WTC11 (cell line): ENCODE measurements around the gene C10orf105. TPM values are rescaled to one million over a fixed set of nuclear protein-coding genes. Genes with fewer than 3 reads are reported as not detected.

Experiments used
- ATAC-seq: fragments of 200-7000 bp; cut with Tn5 transposase; 2 replicates; pipeline ENCODE4 v1.10.0; 2021; ENCODE audit warnings: mild to moderate bottlenecking, moderate library complexity
- CTCF ChIA-PET: fragments of 300-600 bp; sonication (Branson Sonifier 250); formaldehyde crosslinking; loops from one replicate; lab custom pipeline; 2021; ENCODE audit warnings: antibody characterized with exemption; lab: Charles Lee
- POLR2A ChIA-PET: fragments of 350-600 bp; sonication (Branson Sonifier 250); formaldehyde crosslinking; loops from one replicate; lab custom pipeline; 2021; ENCODE audit warnings: antibody characterized with exemption; lab: Charles Lee
- DNase-seq: peaks from one replicate; pipeline ENCODE4 v3.0.0; 2021; ENCODE audit warnings: low spot score
- H3K27ac Mint-ChIP-seq: 2 replicates; pipeline ENCODE4 v1.8.0; 2021; ENCODE audit warnings: mixed read lengths
- H3K27me3 Mint-ChIP-seq: 2 replicates; pipeline ENCODE4 v1.8.0; 2021; ENCODE audit warnings: low read depth, mild to moderate bottlenecking, moderate library complexity, mixed read lengths
- H3K36me3 Mint-ChIP-seq: 2 replicates; pipeline ENCODE4 v1.8.0; 2021; ENCODE audit warnings: mixed read lengths
- H3K4me1 Mint-ChIP-seq: 2 replicates; pipeline ENCODE4 v1.8.0; 2022; ENCODE audit warnings: mixed read lengths
- H3K4me3 Mint-ChIP-seq: 2 replicates; pipeline ENCODE4 v1.8.0; 2021; ENCODE audit warnings: mild to moderate bottlenecking, moderate library complexity, mixed read lengths
- H3K9me3 Mint-ChIP-seq: 2 replicates; pipeline ENCODE4 v1.8.0; 2021; ENCODE audit warnings: mixed read lengths
- CTCF ChIP-seq: fragments of 200-600 bp; IDR thresholded peaks from 2 replicates; pipeline ENCODE4 v1.8.0; 2022; ENCODE audit warnings: antibody characterized with exemption
- ELF4 ChIP-seq: sonication (generic); formaldehyde crosslinking; IDR thresholded peaks from 2 replicates; pipeline ENCODE4 v1.8.1; 2022; ENCODE audit warnings: low read depth, mild to moderate bottlenecking, moderate library complexity, missing genetic modification reagents
- ERG ChIP-seq: fragments of 250-450 bp; sonication (Bioruptor Pico); IDR thresholded peaks from 2 replicates; pipeline ENCODE4 v1.8.0; 2021; ENCODE audit warnings: mild to moderate bottlenecking
- ETV6 ChIP-seq: sonication (generic); formaldehyde crosslinking; IDR thresholded peaks from 2 replicates; pipeline ENCODE4 v1.8.1; 2022; ENCODE audit warnings: mild to moderate bottlenecking, missing genetic modification reagents
- HMGA2 ChIP-seq: fragments of 250-450 bp; sonication (Bioruptor Pico); IDR thresholded peaks from 2 replicates; pipeline ENCODE4 v1.4.0; 2021; ENCODE audit warnings: mild to moderate bottlenecking, moderate library complexity
- JAZF1 ChIP-seq: fragments of 250-450 bp; sonication (Bioruptor Pico); IDR thresholded peaks from 2 replicates; pipeline ENCODE4 v1.9.0; 2021; ENCODE audit warnings: moderate library complexity, mild to moderate bottlenecking, inconsistent platforms
- JUN ChIP-seq: sonication (generic); formaldehyde crosslinking; IDR thresholded peaks from 2 replicates; pipeline ENCODE4 v1.8.0; 2023; ENCODE audit warnings: mild to moderate bottlenecking, missing genetic modification reagents
- NFE2L1 ChIP-seq: sonication (generic); formaldehyde crosslinking; IDR thresholded peaks from 2 replicates; pipeline ENCODE4 v1.8.1; 2023; ENCODE audit warnings: missing genetic modification reagents
- RELA ChIP-seq: sonication (generic); formaldehyde crosslinking; IDR thresholded peaks from 2 replicates; pipeline ENCODE4 v1.8.1; 2022; ENCODE audit warnings: missing genetic modification reagents, mild to moderate bottlenecking, borderline replicate concordance
- RORB ChIP-seq: fragments of 250-450 bp; sonication (Bioruptor Pico); IDR thresholded peaks from 2 replicates; pipeline ENCODE4 v1.9.0; 2021; ENCODE audit warnings: mild to moderate bottlenecking
- SP1 ChIP-seq: sonication (generic); formaldehyde crosslinking; conservative IDR thresholded peaks from 2 replicates; pipeline ENCODE4 v1.8.1; 2022; ENCODE audit warnings: missing genetic modification reagents
- ZBTB21 ChIP-seq: sonication (generic); formaldehyde crosslinking; IDR thresholded peaks from 2 replicates; pipeline ENCODE4 v1.8.1; 2023; ENCODE audit warnings: mild to moderate bottlenecking, missing genetic modification reagents, borderline replicate concordance
- ZBTB43 ChIP-seq: sonication (generic); formaldehyde crosslinking; IDR thresholded peaks from 2 replicates; pipeline ENCODE4 v1.8.1; 2023; ENCODE audit warnings: mild to moderate bottlenecking, missing genetic modification reagents
- ZNF121 ChIP-seq: sonication (generic); formaldehyde crosslinking; IDR thresholded peaks from 2 replicates; pipeline ENCODE4 v1.8.0; 2023; ENCODE audit warnings: missing genetic modification reagents
- ZNF232 ChIP-seq: sonication (generic); formaldehyde crosslinking; IDR thresholded peaks from 2 replicates; pipeline ENCODE4 v1.8.0; 2022; ENCODE audit warnings: mild to moderate bottlenecking, missing genetic modification reagents
- ZNF423 ChIP-seq: fragments of 250-450 bp; sonication (Bioruptor Pico); IDR thresholded peaks from 2 replicates; pipeline ENCODE4 v2.1.2; 2022; ENCODE audit warnings: mild to moderate bottlenecking, moderate library complexity
- total RNA-seq: library from RNA; stranded (reverse); gene quantifications from 3 replicates; pipeline ENCODE4 v1.2.3, GENCODE V29; 2021
- TF ChIP-seq, protein P1 (sequence below): sonication (generic); formaldehyde crosslinking; IDR thresholded peaks from 2 replicates; pipeline ENCODE4 v1.8.1; 2023; ENCODE audit warnings: mild to moderate bottlenecking, moderate library complexity, missing genetic modification reagents
- TF ChIP-seq, protein P2 (sequence below): sonication (generic); formaldehyde crosslinking; conservative IDR thresholded peaks from 2 replicates; pipeline ENCODE4 v1.8.1; 2022; ENCODE audit warnings: mild to moderate bottlenecking, missing genetic modification reagents
- TF ChIP-seq, protein P3 (sequence below): sonication (generic); formaldehyde crosslinking; IDR thresholded peaks from 2 replicates; pipeline ENCODE4 v1.8.0; 2022; ENCODE audit warnings: missing genetic modification reagents

C10orf105 gene
- total RNA-seq, 1 experiment from 2014 or later, result 0.48 TPM

- Mint-ChIP-seq H3K4me3 (no peak overlapping the region), H3K27me3 (no peaks in the 10 kb centered on the region), H3K4me1 (peaks cover 17% of the 10 kb centered on the region), H3K9me3 (peaks cover 2% of the 10 kb centered on the region; the same call in 1 of the 2 replicates), H3K27ac (no peak overlapping the region), H3K36me3 (no peaks in the 10 kb centered on the region)
- no peak for DNase-seq
- ATAC-seq, result peak; percentile 15
- no peak for TF ChIP-seq HMGA2 (CRISPR knock-in tag)
- POLR2A ChIA-PET, result no interaction called here
- CTCF ChIA-PET, result interaction anchor here (0.9 to 4.1 kb wide), 13 partner anchors 7 to 352 kb away, joined by 3 to 18 read pairs (median 4); partner anchors contain the start of gene VSIR
These were observed 28.3 kb upstream of the C10orf105 start for GRCh38 chr10:71747551-71748523.

DNA sequence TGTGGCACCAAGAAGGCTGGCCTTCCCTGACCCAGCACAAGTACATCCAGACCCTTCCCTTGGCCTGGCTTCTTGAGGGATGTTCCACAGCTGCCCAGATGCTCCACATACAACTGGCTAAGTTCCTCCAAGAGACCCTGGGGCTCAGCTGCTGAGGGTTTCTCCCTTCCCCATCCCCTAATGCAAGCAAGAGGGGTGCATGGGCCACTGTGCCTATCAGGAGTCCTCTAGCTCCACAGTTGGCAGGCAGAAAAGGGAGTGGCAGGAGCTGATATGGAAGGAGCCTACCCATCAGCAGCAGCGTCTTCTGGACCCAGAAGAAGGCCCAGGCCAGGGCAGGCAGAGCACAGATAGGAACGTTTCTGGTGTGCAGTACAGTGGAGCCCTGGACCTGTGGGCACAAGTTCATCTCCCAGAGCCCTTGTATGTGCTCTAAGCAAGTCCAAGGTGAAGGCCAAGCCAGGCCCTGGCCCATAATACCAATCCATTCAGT, 27.5 kb upstream of the C10orf105 start:
- no peaks in the 10 kb centered on the region for H3K36me3 Mint-ChIP-seq
- TF ChIP-seq NFE2L1 (no peak), JAZF1 (no peak), SP1 (no peak), ZNF423 (CRISPR knock-in tag) (no peak), ZNF232 (CRISPR knock-in tag) (no peak), ETV6 (CRISPR knock-in tag) (no peak), JUN (CRISPR knock-in tag) (no peak), ZNF121 (CRISPR knock-in tag) (no peak), RORB (CRISPR knock-in tag) (no peak), ERG (CRISPR knock-in tag) (no peak), CTCF (no peak)
- TF ChIP-seq, protein P1, sequence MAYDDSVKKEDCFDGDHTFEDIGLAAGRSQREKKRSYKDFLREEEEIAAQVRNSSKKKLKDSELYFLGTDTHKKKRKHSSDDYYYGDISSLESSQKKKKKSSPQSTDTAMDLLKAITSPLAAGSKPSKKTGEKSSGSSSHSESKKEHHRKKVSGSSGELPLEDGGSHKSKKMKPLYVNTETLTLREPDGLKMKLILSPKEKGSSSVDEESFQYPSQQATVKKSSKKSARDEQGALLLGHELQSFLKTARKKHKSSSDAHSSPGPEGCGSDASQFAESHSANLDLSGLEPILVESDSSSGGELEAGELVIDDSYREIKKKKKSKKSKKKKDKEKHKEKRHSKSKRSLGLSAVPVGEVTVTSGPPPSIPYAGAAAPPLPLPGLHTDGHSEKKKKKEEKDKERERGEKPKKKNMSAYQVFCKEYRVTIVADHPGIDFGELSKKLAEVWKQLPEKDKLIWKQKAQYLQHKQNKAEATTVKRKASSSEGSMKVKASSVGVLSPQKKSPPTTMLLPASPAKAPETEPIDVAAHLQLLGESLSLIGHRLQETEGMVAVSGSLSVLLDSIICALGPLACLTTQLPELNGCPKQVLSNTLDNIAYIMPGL, result no peak
- TF ChIP-seq, protein P2, sequence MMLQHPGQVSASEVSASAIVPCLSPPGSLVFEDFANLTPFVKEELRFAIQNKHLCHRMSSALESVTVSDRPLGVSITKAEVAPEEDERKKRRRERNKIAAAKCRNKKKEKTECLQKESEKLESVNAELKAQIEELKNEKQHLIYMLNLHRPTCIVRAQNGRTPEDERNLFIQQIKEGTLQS (CRISPR knock-in tag), result no peak
- TF ChIP-seq, all 79 proteins: peak for 0
- no peak overlapping the region for H3K27ac Mint-ChIP-seq
- H3K4me1 Mint-ChIP-seq, result peaks cover 17% of the 10 kb centered on the region
- ChIA-PET CTCF (interaction anchor here (0.6 to 4.1 kb wide), 32 partner anchors 8 to 471 kb away, joined by 3 to 18 read pairs (median 5); partner anchors contain the start of gene VSIR), POLR2A (interaction anchor here (0.6 to 1.2 kb wide), 2 partner anchors 28 to 39 kb away, joined by 3 read pairs; no protein-coding TSS in a partner anchor)
- H3K27me3 Mint-ChIP-seq, result no peaks in the 10 kb centered on the region
- no peak for ATAC-seq
- DNase-seq, result no peak
- peaks cover 10% of the 10 kb centered on the region; the same call in 1 of the 2 replicates for H3K9me3 Mint-ChIP-seq
- H3K4me3 Mint-ChIP-seq, result no peak overlapping the region

GRCh38 chr10:71746344-71747037, 26.9 kb upstream of the C10orf105 start:
- Mint-ChIP-seq H3K27ac (no peak overlapping the region), H3K36me3 (no peaks in the 10 kb centered on the region), H3K4me1 (peaks cover 17% of the 10 kb centered on the region), H3K4me3 (no peak overlapping the region), H3K9me3 (peaks cover 10% of the 10 kb centered on the region; the same call in 1 of the 2 replicates), H3K27me3 (no peaks in the 10 kb centered on the region)
- DNase-seq (peak; percentile 52), ATAC-seq (peak; percentile 53)
- ChIA-PET CTCF (interaction anchor here (0.6 to 4.1 kb wide), 34 partner anchors 8 to 476 kb away, joined by 3 to 18 read pairs (median 4); partner anchors contain the start of genes C10orf105 and VSIR), POLR2A (interaction anchor here (0.6 to 1.2 kb wide), 2 partner anchors 28 to 38 kb away, joined by 3 read pairs; no protein-coding TSS in a partner anchor)
- TF ChIP-seq ZBTB21 (CRISPR knock-in tag), result no peak
- no peak for TF ChIP-seq ZBTB43 (CRISPR knock-in tag)
- no peak for TF ChIP-seq RELA (CRISPR knock-in tag)
- no peak for TF ChIP-seq ZNF423 (CRISPR knock-in tag)
- TF ChIP-seq, protein P3, sequence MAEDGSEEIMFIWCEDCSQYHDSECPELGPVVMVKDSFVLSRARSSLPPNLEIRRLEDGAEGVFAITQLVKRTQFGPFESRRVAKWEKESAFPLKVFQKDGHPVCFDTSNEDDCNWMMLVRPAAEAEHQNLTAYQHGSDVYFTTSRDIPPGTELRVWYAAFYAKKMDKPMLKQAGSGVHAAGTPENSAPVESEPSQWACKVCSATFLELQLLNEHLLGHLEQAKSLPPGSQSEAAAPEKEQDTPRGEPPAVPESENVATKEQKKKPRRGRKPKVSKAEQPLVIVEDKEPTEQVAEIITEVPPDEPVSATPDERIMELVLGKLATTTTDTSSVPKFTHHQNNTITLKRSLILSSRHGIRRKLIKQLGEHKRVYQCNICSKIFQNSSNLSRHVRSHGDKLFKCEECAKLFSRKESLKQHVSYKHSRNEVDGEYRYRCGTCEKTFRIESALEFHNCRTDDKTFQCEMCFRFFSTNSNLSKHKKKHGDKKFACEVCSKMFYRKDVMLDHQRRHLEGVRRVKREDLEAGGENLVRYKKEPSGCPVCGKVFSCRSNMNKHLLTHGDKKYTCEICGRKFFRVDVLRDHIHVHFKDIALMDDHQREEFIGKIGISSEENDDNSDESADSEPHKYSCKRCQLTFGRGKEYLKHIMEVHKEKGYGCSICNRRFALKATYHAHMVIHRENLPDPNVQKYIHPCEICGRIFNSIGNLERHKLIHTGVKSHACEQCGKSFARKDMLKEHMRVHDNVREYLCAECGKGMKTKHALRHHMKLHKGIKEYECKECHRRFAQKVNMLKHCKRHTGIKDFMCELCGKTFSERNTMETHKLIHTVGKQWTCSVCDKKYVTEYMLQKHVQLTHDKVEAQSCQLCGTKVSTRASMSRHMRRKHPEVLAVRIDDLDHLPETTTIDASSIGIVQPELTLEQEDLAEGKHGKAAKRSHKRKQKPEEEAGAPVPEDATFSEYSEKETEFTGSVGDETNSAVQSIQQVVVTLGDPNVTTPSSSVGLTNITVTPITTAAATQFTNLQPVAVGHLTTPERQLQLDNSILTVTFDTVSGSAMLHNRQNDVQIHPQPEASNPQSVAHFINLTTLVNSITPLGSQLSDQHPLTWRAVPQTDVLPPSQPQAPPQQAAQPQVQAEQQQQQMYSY (CRISPR knock-in tag), result no peak
- TF ChIP-seq ELF4 (CRISPR knock-in tag), result no peak
